HepG2 (cell line): ENCODE data around the gene CLIC1. TPM values are rescaled to one million over a fixed set of nuclear protein-coding genes. Genes with fewer than 3 reads are reported as not detected.

ENCODE experiments used
- HDAC1 ChIP-seq: sonication (generic); formaldehyde crosslinking; IDR thresholded peaks from 2 replicates; pipeline ENCODE4 v1.5.1; 2020; ENCODE audit warnings: mild to moderate bottlenecking, missing genetic modification reagents
- SATB2 ChIP-seq: sonication (generic); formaldehyde crosslinking; IDR thresholded peaks from 2 replicates; pipeline ENCODE4 v1.5.0; 2020; ENCODE audit warnings: missing genetic modification reagents
- ZHX2 ChIP-seq, 2 experiments: sonication (generic) in 1 of 2; formaldehyde crosslinking in 1 of 2; IDR thresholded peaks; 2 replicates each; pipeline versions ENCODE4 v1.6.1 to v1.9.0; 2014 to 2022; ENCODE audit warnings: antibody characterized with exemption in 1 of 2, borderline replicate concordance in 1 of 2, inconsistent platforms in 1 of 2, low read depth in 1 of 2, missing genetic modification reagents in 1 of 2
- ZNF281 ChIP-seq: sonication (generic); formaldehyde crosslinking; IDR thresholded peaks from 2 replicates; pipeline ENCODE4 v1.4.0; 2020; ENCODE audit warnings: missing genetic modification reagents, borderline replicate concordance
- ZNF318 ChIP-seq: sonication (generic); formaldehyde crosslinking; IDR thresholded peaks from 2 replicates; pipeline ENCODE4 v1.4.0; 2020; ENCODE audit warnings: mild to moderate bottlenecking, missing genetic modification reagents
- polyA plus RNA-seq, 8 experiments: library from polyadenylated mRNA; depleted of rRNA in 3 of 8; stranded (reverse) in 7 of 8; unstranded in 1 of 8; fragments of >200 nt; fragmentation: Illumina TruSeq in 4 of 8; extraction: Trizol in 4 of 8; gene quantifications; 2 replicates each; pipeline versions ENCODE4 v1.2.1 to v1.2.3, GENCODE V29; 2011 to 2016; ENCODE audit warnings: low read depth in 4 of 8, missing spikeins in 1 of 8, mixed read lengths in 1 of 8; ENCODE audit not compliant: insufficient read depth in 1 of 8
- total RNA-seq, 5 experiments: library from RNA; depleted of rRNA; stranded (reverse); fragments of >200 nt; fragmentation: Illumina TruSeq; extraction: Trizol; gene quantifications; 2 replicates each; pipeline ENCODE4 v1.2.3, GENCODE V29; 2016; ENCODE audit warnings: low read depth in 1 of 5

CLIC1 gene
- total and polyA plus RNA-seq, 2 of the 13 experiments (the other 11 are each of a cell fraction or from before 2014, with no cell fraction given): 602 to 891 TPM

GRCh38 chr6:31737315-31737990 lies 1.1 kb upstream of the CLIC1 start (continued):
- no peak for TF ChIP-seq ZHX2 (IDR thresholded peaks at IDR 0.05; ENCODE audit: low read depth)
- no peak for TF ChIP-seq ZHX2 (CRISPR knock-in tag; IDR thresholded peaks at IDR 0.05; ENCODE audit: borderline replicate concordance)
- peak; percentile 49 for TF ChIP-seq HDAC1 (CRISPR knock-in tag)
- TF ChIP-seq ZNF281 (CRISPR knock-in tag): peak; percentile 93
- TF ChIP-seq SATB2 (CRISPR knock-in tag): peak; percentile 45; the same call in 1 of the 2 replicates
- no peak for TF ChIP-seq ZNF318 (CRISPR knock-in tag)
